Skeletal muscle cell (primary cell): ENCODE results near the gene CEP78.
"Not testable (repeated sequence)": the region's sequence is repeated elsewhere in the genome, so short reads cannot be mapped to it uniquely, and the experiment has no call there.

Source experiments
- DNase-seq: peaks from one replicate; pipeline ENCODE4 v3.0.0-alpha.2; 2010; ENCODE audit warnings: low read depth
- H3K4me3 ChIP-seq: 2 replicates; pipeline ENCODE4 v1.5.1; 2011; ENCODE audit warnings: low read depth, mild to moderate bottlenecking, control low read depth, low read length, moderate library complexity

CEP78 gene

DNA sequence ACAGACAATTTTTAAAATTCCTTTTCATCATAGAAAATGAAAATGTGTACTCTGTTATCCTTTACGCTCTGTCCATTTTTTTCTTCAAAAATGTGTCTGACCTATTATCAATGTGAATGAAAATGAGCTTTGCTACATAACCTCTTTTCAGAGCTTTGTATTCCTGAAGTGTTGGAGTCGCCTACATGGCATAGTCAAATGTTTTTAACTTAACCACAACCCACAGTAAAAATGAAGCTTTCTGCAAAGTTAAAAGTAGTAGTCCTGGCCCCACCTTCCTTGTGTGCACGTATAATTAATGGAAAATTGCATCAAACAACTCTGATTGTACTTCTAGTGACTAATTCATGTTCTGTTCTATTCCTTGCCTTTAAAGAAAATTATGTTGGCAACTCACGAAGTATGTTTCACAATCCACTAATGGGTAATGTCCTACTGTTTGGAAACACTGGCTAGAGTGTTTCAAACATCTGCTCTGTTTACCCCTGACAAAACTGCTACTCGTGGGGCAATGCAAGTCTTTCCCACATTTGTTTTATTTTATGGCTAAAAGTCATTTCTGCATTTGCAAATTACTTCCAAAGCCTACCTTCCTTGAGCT lies 42.4 kb downstream of the CEP78 start:
- H3K4me3 ChIP-seq = no peak overlapping the region
- peak; percentile 77 for DNase-seq

DNA sequence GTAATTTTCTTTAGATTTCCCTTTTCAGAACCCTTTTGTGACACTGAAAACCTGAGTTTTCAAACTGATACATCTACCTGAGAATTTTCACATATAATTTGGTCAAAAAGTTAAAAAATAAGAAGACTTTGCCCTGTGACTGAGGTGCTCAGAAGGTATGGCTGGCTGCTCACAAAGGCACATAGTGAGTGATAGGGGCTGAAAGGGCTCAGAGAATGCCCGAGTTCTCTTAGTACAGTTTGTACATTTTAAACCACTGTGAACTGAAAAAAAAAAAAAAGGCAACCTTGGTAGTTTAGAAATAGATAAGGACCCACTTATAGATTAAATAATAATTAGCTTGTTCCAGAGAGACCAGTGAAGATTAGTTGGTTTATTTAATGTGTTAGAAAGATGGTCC lies 42.9 kb downstream of the CEP78 start:
- no peak overlapping the region for H3K4me3 ChIP-seq
- no peak for DNase-seq

DNA sequence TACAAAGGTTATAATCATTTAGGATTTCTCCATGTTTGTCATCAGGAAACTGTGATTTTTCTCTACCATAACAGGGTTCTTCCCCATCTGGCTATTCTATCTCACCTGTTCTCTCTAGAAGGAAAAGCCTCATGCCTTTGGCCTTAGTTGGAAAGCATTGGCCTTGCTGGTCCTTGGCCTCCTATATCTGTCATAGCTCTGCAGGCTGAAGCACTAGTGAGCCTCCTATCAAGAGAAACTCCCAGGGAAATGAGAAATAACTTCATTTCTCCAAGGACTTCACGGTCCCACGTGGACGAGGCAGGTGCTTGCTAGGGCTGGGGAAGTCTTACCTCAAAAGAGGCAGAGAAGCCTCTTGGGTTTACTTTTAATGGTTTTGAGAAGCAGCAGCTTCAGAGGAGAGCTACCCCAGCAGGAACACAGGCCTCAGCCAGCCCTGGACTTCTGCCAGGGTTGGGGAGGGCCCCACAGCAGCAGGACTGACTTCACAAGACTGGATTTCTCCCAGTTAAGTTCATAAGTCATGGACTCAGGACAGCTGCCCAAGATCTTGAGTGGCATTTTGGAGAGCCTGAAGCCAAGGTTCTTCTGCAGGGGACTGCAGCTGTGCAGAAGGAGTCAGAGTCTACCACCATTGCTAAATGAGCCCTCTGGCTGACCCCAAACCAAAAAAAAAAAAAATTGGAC lies 45.2 kb downstream of the CEP78 start:
- peak; percentile 93 for DNase-seq
- H3K4me3 ChIP-seq = no peak overlapping the region

GRCh38 chr9:78284181-78284580 lies 48.3 kb downstream of the CEP78 start:
- DNase-seq, H3K4me3 ChIP-seq: not testable (repeated sequence)

GRCh38 chr9:78286125-78286524 lies 50.2 kb downstream of the CEP78 start:
- DNase-seq = no peak

DNA sequence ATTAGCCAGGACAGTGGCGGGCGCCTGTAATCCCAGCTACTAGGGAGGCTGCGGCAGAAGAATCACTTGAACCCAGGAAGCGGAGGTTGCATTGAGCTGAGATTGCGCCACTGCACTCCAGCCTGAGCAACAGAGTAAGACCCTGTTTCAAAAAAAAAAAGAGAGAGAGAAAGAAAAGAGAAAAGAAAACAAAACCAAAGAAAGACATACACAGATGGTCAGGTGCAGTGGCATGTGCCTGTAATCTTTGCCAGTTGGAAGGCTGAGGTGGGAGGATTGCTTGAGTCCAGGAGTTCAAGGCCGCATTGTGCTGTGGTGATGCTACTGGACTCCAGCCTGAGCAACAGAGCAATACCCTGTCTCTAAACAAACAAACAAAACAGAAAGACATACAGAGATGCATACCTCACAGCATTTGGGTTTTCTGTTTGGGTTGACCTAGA lies 51.1 kb downstream of the CEP78 start:
- no peak overlapping the region for H3K4me3 ChIP-seq
- no peak for DNase-seq

More at GRCh38 chr9:78286125-78286524, 50.2 kb downstream of the CEP78 start:
- H3K4me3 ChIP-seq = no peak overlapping the region

GRCh38 chr9:78288214-78288892 lies 52.5 kb downstream of the CEP78 start:
- H3K4me3 ChIP-seq = no peak overlapping the region
- DNase-seq = no peak

DNA sequence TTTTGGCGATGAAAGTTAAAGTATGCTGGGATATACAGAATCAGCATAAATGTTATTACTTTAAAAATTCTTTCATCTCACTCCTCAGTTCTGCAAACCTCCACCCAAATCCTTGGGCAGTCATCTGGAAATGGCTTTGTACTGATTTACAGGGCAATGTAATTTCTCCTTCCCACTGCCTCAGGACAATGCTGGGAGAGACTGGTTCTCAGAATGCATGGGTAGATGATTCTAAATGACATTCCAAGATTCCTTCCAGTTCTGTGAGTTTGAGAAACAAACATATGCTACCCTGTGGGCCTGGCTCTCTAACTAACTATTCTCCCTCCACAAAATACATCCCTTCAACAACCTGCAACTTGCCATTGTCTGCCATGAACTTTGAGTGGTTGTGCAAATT lies 53.6 kb downstream of the CEP78 start:
- H3K4me3 ChIP-seq = no peak overlapping the region
- no peak for DNase-seq

DNA sequence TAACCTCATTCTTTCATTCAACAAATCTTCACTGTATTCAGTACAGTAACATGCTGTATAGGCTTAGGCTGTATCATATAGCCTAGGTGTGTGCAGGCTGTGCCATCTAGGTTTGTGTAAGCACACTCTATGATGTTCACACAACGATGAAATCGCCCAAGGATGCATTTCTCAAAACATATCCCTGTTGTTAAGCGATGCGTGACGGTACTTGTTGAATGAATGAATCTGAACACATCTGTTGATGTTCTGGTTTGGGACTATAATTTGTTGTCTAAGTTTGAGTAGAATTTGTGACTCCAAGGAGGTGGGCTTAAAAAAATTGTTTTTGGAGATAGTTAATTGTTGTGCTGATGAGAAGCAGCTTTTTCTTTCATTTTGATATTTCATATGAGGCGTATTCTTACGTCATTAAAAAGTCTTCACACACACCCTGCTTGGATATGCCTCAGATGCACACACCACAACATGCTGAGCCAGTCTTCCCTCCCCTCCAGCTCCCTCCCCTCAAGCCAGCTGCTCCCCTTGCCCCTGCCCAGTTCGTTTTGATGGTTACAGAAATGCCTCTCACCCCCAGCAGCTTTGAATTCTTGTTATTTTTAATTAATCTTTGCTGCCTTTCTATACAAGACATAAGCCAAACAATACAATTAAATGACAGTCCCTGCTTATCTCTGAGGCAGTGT lies 55.5 kb downstream of the CEP78 start:
- DNase-seq = no peak
- no peak overlapping the region for H3K4me3 ChIP-seq

DNA sequence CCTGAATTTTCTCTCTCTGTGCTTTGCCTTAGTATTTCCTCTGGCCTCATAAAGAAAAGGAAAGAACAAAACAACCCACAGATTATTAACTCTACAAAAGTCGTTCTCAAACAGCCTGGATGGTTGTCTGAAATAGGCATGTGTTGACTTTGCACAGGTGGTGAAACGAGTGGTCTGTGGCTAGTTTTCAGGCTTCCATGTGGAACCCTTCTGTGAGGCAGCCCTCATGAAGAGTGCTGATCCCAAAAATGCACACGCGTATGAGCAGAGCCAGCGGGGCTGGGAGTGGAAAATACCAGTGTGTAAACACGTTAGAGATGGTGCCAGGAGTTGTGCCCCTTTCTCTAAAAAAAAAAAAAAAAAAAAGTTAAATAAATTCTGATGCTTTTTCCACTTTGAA lies 56.2 kb downstream of the CEP78 start:
- DNase-seq = no peak
- H3K4me3 ChIP-seq = no peak overlapping the region

DNA sequence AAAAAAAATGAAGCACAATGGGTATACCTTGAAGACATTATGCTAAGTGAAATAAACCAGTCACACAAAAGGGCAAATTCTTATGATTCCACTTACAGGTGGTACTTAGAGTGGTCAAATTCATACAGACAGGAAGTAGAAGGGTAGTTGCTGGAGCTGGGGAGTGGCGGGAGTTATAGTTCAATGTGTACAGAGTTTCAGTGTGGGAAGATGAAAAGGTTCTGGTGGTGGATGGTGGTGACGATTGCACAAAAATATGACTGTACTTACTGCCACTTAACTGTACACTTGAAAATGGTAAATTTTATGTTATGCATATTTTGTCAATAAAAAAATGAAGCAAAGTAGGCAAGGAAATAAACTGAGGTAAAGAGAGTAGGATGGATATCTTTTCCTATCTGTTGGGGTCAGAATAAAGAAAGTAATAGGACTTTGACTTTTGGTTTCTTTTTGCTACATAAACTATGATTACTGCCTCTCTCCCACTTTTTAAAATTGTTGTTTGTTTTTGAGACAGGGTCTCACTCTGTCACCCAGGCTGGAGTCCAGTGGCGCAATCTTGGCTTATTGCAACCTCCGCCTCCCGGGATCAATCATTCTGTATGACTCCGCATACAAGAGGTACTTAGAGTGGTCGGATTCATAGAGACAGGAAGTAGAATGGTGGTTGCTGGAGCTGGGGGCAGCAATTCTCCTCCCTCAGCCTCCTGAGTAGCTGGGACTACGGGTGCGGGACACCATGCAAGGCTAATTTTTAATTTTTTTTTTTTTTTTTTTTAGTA lies 57.0 kb downstream of the CEP78 start:
- no peak overlapping the region for H3K4me3 ChIP-seq
- DNase-seq = no peak

DNA sequence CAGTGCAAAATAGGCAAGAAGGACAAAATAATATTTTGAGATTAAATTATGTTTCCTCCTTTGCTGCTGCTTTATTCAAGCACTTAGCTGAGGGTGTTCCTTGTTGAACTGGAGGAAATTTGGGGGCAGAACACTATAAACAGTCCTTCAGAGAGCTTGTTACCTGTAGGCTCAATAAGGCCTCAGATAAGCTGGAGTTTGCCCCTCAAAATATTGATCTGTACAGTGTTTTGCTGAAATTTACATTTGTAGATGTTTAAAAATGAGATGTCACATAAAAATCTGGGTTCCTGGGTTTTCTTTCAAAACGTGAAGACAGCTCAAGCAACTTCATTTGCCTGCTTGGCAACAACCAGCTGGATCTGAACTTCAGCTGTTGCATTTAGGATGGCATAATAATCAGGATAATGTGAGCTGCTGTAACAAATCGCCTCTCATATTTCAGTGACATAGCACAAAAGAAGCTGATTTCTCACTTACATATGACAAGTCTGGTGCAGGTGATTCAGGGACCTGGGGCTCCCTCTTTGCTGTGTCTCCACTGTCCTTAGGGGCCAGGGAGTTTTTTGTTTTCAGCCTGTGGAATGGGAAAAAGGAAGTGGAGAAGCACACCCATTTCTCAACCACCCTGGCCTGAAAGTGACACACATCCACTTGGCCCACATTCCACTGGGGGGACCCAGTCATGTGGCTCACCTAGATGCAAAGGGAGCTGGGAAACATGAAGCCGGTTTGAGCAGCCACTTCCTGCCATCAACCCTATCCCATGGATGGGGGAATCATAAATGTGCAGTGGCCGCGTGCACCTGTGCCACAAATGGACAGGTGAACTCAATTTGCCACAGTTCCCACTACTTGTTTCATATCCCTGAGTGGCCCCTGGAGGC lies 58.7 kb downstream of the CEP78 start:
- no peak overlapping the region for H3K4me3 ChIP-seq
- no peak for DNase-seq

GRCh38 chr9:78295177-78295575 lies 59.3 kb downstream of the CEP78 start:
- no peak overlapping the region for H3K4me3 ChIP-seq

DNA sequence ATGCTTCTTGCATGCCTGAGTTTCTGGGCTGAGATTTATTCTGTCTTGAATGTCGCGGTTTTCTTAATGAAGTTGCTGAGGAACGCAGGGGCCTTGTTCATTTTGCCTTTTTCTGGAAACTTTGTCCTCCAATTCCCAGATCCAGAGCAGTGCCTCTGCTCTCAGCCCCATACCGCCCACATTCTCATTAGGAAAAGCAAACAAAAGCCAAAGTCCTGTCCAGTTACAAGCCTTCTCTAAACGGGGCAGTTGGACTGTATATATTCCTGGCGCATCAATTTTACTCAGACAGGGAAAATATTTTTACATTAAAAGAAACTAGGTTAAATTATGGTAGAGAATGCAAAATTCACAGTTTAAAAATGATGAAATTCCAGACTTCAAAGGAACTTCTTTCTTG lies 59.9 kb downstream of the CEP78 start:
- H3K4me3 ChIP-seq = peak overlapping the region; percentile 96
- no peak for DNase-seq

More at GRCh38 chr9:78295177-78295575, 59.3 kb downstream of the CEP78 start:
- DNase-seq = no peak

DNA sequence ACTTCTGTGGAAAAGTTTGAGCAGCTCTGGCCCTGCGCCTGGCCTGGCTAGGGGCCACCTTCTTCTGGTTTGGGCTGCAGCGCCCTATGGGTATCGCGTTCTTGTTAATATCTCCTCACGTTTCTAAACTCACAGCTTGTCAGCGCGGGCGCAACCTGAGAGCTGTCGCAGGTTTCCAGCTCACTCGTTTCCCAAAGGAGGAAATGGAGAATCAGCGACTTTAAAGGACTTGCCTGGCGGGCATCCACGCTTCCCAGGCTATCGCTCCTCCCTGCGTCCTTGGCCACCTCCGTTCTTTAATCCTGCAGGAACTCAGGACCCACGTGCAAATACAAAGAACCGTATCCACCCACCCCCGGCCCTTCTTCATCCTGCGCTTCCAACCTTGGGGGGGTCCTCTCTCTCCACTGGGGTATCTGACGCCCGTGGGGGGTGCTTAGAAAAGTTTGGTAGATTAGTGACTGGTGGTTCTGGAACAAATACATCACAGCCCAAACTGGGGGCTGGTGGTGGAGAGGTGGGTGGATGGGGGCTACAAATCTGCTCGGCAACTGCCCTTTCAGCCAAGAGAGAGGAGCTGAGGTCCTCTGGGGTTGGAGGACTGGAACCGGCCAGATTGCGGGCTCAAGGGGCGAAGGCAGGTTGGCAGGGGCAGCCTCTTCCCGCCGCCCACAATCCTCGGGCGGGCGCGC lies 60.5 kb downstream of the CEP78 start:
- DNase-seq = no peak
- H3K4me3 ChIP-seq = peak overlapping the region; percentile 96

GRCh38 chr9:78296893-78297671 lies 61.2 kb downstream of the CEP78 start, which contains the start of gene PSAT1:
Gene PSAT1, plus strand, starts transcription at chr9:78297125. Its CDS starts 86 bp downstream, at chr9:78297211.
- DNase-seq = peak; percentile 95
- H3K4me3 ChIP-seq = peak within 1 kb of the TSS; percentile 96

DNA sequence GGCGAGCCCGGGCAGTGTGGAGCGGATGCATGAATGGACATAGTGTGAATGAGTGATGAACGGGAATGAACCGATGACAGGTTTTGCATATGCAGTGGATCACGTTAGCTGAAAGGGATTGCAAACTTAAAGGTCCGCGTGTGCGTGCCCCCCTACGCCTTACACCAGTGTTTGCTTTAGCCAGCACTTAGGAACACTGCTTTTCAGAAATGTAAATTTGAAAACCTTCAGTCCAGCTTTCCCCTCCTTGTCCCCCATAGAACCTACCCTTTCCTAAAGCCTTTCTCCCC lies 61.7 kb downstream of the CEP78 start:
- peak overlapping the region; percentile 96 for H3K4me3 ChIP-seq
- DNase-seq = no peak
